Transverse colon (tissue), 4 donors: Measurements from ENCODE around the gene TPPP. TPM values are rescaled to one million over a fixed set of nuclear protein-coding genes. Genes with fewer than 3 reads are reported as not detected.

Source experiments
- DNase-seq: peaks from one replicate; pipeline ENCODE4 v3.0.0-alpha.2; 2019
- H3K27ac ChIP-seq, 4 donors: fragments of 200-600 bp; sonication (generic); 2 replicates each; pipeline ENCODE4 v1.5.1; 2016 to 2018; ENCODE audit warnings: inconsistent platforms in 4 of 4
- H3K27me3 ChIP-seq: fragments of 200-600 bp; sonication (generic); 2 replicates; pipeline ENCODE4 v1.5.1; 2017; ENCODE audit warnings: inconsistent platforms
- H3K36me3 ChIP-seq, 4 donors: fragments of 200-600 bp; sonication (generic); 2 replicates each; pipeline ENCODE4 v1.5.1; 2017 to 2019; ENCODE audit warnings: inconsistent platforms in 4 of 4
- H3K4me1 ChIP-seq, 4 donors: fragments of 200-600 bp; sonication (generic); 2 replicates each; pipeline ENCODE4 v1.5.1; 2017 to 2020; ENCODE audit warnings: inconsistent platforms in 4 of 4
- H3K4me3 ChIP-seq, 4 donors: fragments of 200-600 bp; sonication (generic); 1 replicate in 1 of 4; 2 replicates in 3 of 4; pipeline versions ENCODE4 v1.5.1 to v1.6.1; 2017 to 2019; ENCODE audit warnings: inconsistent platforms in 4 of 4
- H3K9me3 ChIP-seq, 2 donors: fragments of 200-600 bp; sonication (generic); 2 replicates each; pipeline ENCODE4 v1.5.1; 2017 to 2019; ENCODE audit warnings: inconsistent platforms in 2 of 2
- CTCF ChIP-seq, 5 experiments: fragments of 200-600 bp in 3 of 5; fragments of 450-650 bp in 2 of 5; sonication (generic) in 3 of 5; IDR thresholded peaks; 1 replicate in 2 of 5; 2 replicates in 3 of 5; pipeline ENCODE4 v1.5.1; 2016 to 2017; ENCODE audit warnings: antibody characterized with exemption in 5 of 5, inconsistent platforms in 3 of 5, mild to moderate bottlenecking in 2 of 5, moderate library complexity in 1 of 5
- EP300 ChIP-seq: sonication (generic); formaldehyde crosslinking; IDR thresholded peaks from one replicate; pipeline ENCODE4 v1.6.1; 2017; ENCODE audit warnings: antibody characterized with exemption, low read depth
- POLR2A ChIP-seq: fragments of 450-650 bp; IDR thresholded peaks from one replicate; pipeline ENCODE4 v1.6.1; 2016; ENCODE audit warnings: antibody characterized with exemption, mild to moderate bottlenecking, moderate library complexity
- POLR2AphosphoS5 ChIP-seq, 3 donors: sonication (generic); formaldehyde crosslinking; IDR thresholded peaks; one replicate each; pipeline ENCODE4 v1.6.1; 2016; ENCODE audit warnings: antibody characterized with exemption in 3 of 3
- WGBS, 2 donors: methylation state at CpG; one replicate each; pipeline ENCODE4 v1.1.5; 2018; ENCODE audit warnings: low coverage in 1 of 2; 5-methylcytosine and 5-hydroxymethylcytosine counted together
- in situ Hi-C, 4 donors: fragments of 200-750 bp; cut with MboI; loops; one replicate each; pipeline versions ENCODE4 v1.15.0 to v1.15.1; 2017; ENCODE audit warnings: low sequenced_read_pairs in 3 of 4, low pct_ligation_motif_present in 1 of 4, low pct_unique_long_range_greater_than_20kb in 1 of 4
- intact Hi-C: fragments of 100-400 bp; cut with DNase I; formaldehyde crosslinking; loops from one replicate; pipeline ENCODE4 v1.15.1; 2023; ENCODE audit warnings: low total_unique reads
- total RNA-seq, 4 donors: library from RNA; depleted of rRNA; stranded (reverse); fragments of >200 nt; gene quantifications; one replicate each; pipeline ENCODE4 v1.1.0, GENCODE V29; 2016

The TPPP gene
- total RNA-seq, 4 donors from 2014 or later = 2.2 to 40.6 (median 4.1) TPM

- no peak for DNase-seq
- intact Hi-C loops (no loop called here), in situ Hi-C loops (loop anchor here in 1 of 4 donors (25.0 kb wide), 1 partner anchor 239 kb away; no protein-coding TSS in a partner anchor)
- Histone ChIP-seq H3K27ac (peak overlapping the region in 2 of 4 donors; percentile 53 to 61), H3K4me1 (peaks cover 34 to 43% (median 36%) of the 10 kb centered on the region in 4 donors), H3K4me3 (peak overlapping the region in 1 of 4 donors; percentile 4), H3K36me3 (no peaks in the 10 kb centered on the region), H3K9me3 (no peaks in the 10 kb centered on the region), H3K27me3 (no peaks in the 10 kb centered on the region)
- TF ChIP-seq POLR2A (no peak), POLR2AphosphoS5 (IDR thresholded peaks at IDR 0.05) (no peak), CTCF (IDR thresholded peaks at IDR 0.05) (no peak), EP300 (no peak)
- WGBS, 2 donors = 0 to 35% methylated on average over 3 to 16 of the region's 19 CpGs
Observed at GRCh38 chr5:673161-673830, 19.9 kb downstream of the TPPP start.

GRCh38 chr5:672329-673160, 20.6 kb downstream of the TPPP start:
- Histone ChIP-seq H3K36me3 (no peaks in the 10 kb centered on the region), H3K27me3 (no peaks in the 10 kb centered on the region), H3K27ac (peak overlapping the region; percentile 7 to 61 (median 41)), H3K4me3 (peak overlapping the region in 1 of 4 donors; percentile 4), H3K4me1 (peaks cover 34 to 43% (median 36%) of the 10 kb centered on the region in 4 donors), H3K9me3 (no peaks in the 10 kb centered on the region)
- DNase-seq = peak; percentile 78
- TF ChIP-seq POLR2A = no peak
- TF ChIP-seq EP300 = peak; percentile 28
- no peak for TF ChIP-seq CTCF (IDR thresholded peaks at IDR 0.05)
- peak; percentile 8 to 50 (median 39) for TF ChIP-seq POLR2AphosphoS5 (IDR thresholded peaks at IDR 0.05)
- in situ Hi-C loops = loop anchor here in 1 of 4 donors (25.0 kb wide), 1 partner anchor 240 kb away; no protein-coding TSS in a partner anchor
- 6% methylated on average over 27 of the region's 27 CpGs; no CpG with 5 or more reads in 1 of the 2 donors for WGBS, 2 donors
- intact Hi-C loops = no loop called here

- H3K36me3 ChIP-seq = no peaks in the 10 kb centered on the region
- intact Hi-C loops = loop anchor here (2.0 kb wide), 1 partner anchor 231 kb away; no protein-coding TSS in a partner anchor
- H3K4me1 ChIP-seq = peaks cover 34 to 43% (median 36%) of the 10 kb centered on the region in 4 donors
- peak overlapping the region; percentile 7 to 61 (median 41) for H3K27ac ChIP-seq
- peak overlapping the region in 2 of 4 donors; percentile 11 to 21 for H3K4me3 ChIP-seq
- H3K27me3 ChIP-seq = no peaks in the 10 kb centered on the region
- in situ Hi-C loops = loop anchor here in 1 of 4 donors (25.0 kb wide), 1 partner anchor 241 kb away; no protein-coding TSS in a partner anchor
- WGBS, 2 donors = 18% methylated on average over 21 of the region's 27 CpGs; no CpG with 5 or more reads in 1 of the 2 donors
- no peaks in the 10 kb centered on the region for H3K9me3 ChIP-seq
- DNase-seq = peak; percentile 80
- TF ChIP-seq CTCF (IDR thresholded peaks at IDR 0.05) = peak; percentile 94 to 98 (median 96)
- TF ChIP-seq EP300 = no peak
Observed at GRCh38 chr5:671459-672328, 21.5 kb downstream of the TPPP start.
